ENCODE measurements around the gene ZNF595.
"Not testable (repeated sequence)": the region's sequence is repeated elsewhere in the genome, so short reads cannot be mapped to it uniquely, and the experiment has no call there.

Gene ZNF595

GRCh38 chr4:52804-53479 lies at the start of gene ZNF595:
ZNF595 (plus strand) TSS chr4:53321; CDS start chr4:53489, 168 bp downstream.
- DNase-seq: not testable (repeated sequence)

GRCh38 chr4:9937-10870 lies 42.9 kb upstream of the ZNF595 start:
- not testable (repeated sequence) for DNase-seq

GRCh38 chr4:11095-11815 lies 41.9 kb upstream of the ZNF595 start:
- not testable (repeated sequence) for DNase-seq

- DNase-seq: not testable (repeated sequence)
Measured at GRCh38 chr4:11816-12417, 41.2 kb upstream of the ZNF595 start.

- DNase-seq: not testable (repeated sequence)
Measured at GRCh38 chr4:18128-18527, 35.0 kb upstream of the ZNF595 start.

- DNase-seq: not testable (repeated sequence)
Measured at GRCh38 chr4:18589-18988, 34.5 kb upstream of the ZNF595 start.

GRCh38 chr4:22882-23281 lies 30.2 kb upstream of the ZNF595 start:
- DNase-seq: not testable (repeated sequence)

GRCh38 chr4:24359-24758 lies 28.8 kb upstream of the ZNF595 start:
- DNase-seq: not testable (repeated sequence)

GRCh38 chr4:27501-27900 lies 25.6 kb upstream of the ZNF595 start:
- DNase-seq: not testable (repeated sequence)

GRCh38 chr4:28767-29542 lies 24.2 kb upstream of the ZNF595 start:
- DNase-seq: not testable (repeated sequence)

- not testable (repeated sequence) for DNase-seq
Measured at GRCh38 chr4:33314-33713, 19.8 kb upstream of the ZNF595 start.

GRCh38 chr4:36559-37415 lies 16.3 kb upstream of the ZNF595 start:
- DNase-seq: not testable (repeated sequence)

- DNase-seq: not testable (repeated sequence)
Measured at GRCh38 chr4:38202-38601, 14.9 kb upstream of the ZNF595 start.

GRCh38 chr4:43375-43774 lies 9.7 kb upstream of the ZNF595 start:
- not testable (repeated sequence) for DNase-seq

- DNase-seq: not testable (repeated sequence)
Measured at GRCh38 chr4:51253-51652, 1.9 kb upstream of the ZNF595 start.

GRCh38 chr4:51655-52277 lies 1.4 kb upstream of the ZNF595 start:
- not testable (repeated sequence) for DNase-seq

GRCh38 chr4:53521-53920 lies 400 bp downstream of the ZNF595 start:
- not testable (repeated sequence) for DNase-seq

- not testable (repeated sequence) for DNase-seq
Measured at GRCh38 chr4:64733-65132, 11.6 kb downstream of the ZNF595 start.

GRCh38 chr4:71830-72229 lies 18.7 kb downstream of the ZNF595 start:
- DNase-seq: no peak

- no peak for DNase-seq
Measured at GRCh38 chr4:85951-86350, 32.8 kb downstream of the ZNF595 start.
